PFSK-1 (cell line): Measurements from ENCODE around the gene IRAK4.
A peak's percentile ranks its signal among the peaks of the same experiment; 100 is the strongest.

ENCODE experiments used
- FOXP2 ChIP-seq: optimal IDR thresholded peaks from 2 replicates; pipeline ENCODE3; 2011; ENCODE audit warnings: borderline replicate concordance, control low read depth, inconsistent platforms; ENCODE audit not compliant: insufficient read depth; ENCODE audit errors: extremely low read length, extremely low read depth
- POLR2AphosphoS5 ChIP-seq: IDR thresholded peaks from 2 replicates; pipeline ENCODE4 v1.6.1; 2012; ENCODE audit warnings: low read depth, mild to moderate bottlenecking, control low read depth, low read length, moderate library complexity
- SIN3A ChIP-seq: IDR thresholded peaks from 2 replicates; pipeline ENCODE4 v1.6.1; 2012; ENCODE audit warnings: mild to moderate bottlenecking, low read length, moderate library complexity, borderline replicate concordance; ENCODE audit not compliant: insufficient read depth
- TAF1 ChIP-seq: IDR thresholded peaks from 2 replicates; pipeline ENCODE4 v1.6.1; 2012; ENCODE audit warnings: low read length, control low read depth, borderline replicate concordance; ENCODE audit not compliant: insufficient read depth
- TF ChIP-seq, protein P1 (sequence below), 2 experiments: IDR thresholded peaks; 2 replicates each; pipeline versions ENCODE4 v1.6.1 to v1.8.0; 2011 to 2012; ENCODE audit warnings: low read depth in 2 of 2, low read length in 2 of 2, control low read depth in 1 of 2, inconsistent platforms in 1 of 2, mild to moderate bottlenecking in 1 of 2, moderate library complexity in 1 of 2; ENCODE audit not compliant: insufficient read depth in 1 of 2

The IRAK4 gene

DNA sequence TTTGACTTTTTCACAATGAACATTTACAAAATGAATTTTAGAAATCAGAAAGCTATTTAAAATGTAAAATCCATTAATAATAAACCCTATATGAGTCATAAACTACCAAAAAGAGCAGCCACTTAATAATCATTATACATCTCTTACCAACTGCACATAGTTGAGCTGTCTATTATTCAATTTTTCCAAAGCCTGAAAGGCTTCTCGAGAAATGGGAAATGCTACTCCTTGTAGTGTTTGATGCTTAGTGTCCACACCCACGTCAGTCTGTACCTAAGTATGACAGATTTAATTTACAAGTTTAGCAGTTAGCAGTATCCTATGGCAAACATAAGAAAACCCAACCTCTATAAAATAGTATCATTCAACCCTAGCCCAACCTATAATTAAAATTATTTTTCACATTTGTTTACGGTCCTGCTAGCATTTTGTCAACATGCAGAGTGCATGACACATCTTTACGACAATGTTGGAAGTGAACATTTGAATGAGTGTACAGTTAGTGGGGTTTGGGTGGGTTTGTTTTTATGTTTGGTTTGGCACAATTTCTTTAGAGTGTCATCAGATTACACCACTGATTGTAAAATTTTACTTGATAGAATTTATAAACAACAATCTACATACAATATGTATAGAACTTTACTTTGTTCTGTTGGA is 38.9 kb downstream of the IRAK4 start:
- TF ChIP-seq SIN3A (no peak), POLR2AphosphoS5 (no peak), FOXP2 (no peak), TAF1 (no peak)
- TF ChIP-seq, protein P1, sequence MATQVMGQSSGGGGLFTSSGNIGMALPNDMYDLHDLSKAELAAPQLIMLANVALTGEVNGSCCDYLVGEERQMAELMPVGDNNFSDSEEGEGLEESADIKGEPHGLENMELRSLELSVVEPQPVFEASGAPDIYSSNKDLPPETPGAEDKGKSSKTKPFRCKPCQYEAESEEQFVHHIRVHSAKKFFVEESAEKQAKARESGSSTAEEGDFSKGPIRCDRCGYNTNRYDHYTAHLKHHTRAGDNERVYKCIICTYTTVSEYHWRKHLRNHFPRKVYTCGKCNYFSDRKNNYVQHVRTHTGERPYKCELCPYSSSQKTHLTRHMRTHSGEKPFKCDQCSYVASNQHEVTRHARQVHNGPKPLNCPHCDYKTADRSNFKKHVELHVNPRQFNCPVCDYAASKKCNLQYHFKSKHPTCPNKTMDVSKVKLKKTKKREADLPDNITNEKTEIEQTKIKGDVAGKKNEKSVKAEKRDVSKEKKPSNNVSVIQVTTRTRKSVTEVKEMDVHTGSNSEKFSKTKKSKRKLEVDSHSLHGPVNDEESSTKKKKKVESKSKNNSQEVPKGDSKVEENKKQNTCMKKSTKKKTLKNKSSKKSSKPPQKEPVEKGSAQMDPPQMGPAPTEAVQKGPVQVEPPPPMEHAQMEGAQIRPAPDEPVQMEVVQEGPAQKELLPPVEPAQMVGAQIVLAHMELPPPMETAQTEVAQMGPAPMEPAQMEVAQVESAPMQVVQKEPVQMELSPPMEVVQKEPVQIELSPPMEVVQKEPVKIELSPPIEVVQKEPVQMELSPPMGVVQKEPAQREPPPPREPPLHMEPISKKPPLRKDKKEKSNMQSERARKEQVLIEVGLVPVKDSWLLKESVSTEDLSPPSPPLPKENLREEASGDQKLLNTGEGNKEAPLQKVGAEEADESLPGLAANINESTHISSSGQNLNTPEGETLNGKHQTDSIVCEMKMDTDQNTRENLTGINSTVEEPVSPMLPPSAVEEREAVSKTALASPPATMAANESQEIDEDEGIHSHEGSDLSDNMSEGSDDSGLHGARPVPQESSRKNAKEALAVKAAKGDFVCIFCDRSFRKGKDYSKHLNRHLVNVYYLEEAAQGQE (IDR thresholded peaks at IDR 0.05; ENCODE audit: insufficient read depth in 1 of 2, low read depth in 2 of 2, low read length in 2 of 2) = no peak

DNA sequence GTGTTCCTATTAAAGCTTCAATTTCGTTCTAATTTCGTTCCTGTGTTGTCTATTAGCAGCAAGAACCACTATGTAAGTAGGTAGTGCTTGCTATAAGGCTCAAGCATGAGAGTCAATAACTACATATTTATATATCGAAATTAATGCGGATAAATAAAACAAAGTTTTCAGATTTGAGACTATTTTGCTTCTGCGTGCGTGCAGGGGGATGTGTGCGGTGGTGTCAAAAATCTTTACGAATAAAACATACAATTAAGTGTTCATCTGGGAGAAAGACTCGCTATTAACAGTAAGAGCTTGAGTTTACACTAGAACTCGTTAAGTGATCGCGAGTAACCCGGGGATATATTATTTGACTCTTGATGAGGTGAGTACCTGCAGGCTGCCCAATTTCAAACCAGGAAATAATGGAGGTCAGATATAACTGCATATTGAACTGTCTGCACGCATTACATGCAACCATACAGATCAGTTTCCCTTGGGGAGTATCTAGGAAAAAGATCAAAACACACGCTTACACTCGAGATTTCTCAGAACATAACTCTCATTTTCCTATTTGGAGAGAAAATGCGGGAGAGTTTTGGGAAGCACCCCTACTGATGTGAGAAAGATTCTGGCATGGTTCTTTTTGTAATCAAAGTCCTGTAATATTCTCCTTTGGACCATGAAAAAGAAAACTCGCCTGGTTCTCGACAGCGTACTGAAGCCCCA is 46.6 kb downstream of the IRAK4 start:
- TF ChIP-seq POLR2AphosphoS5 = no peak
- TF ChIP-seq FOXP2 = no peak
- TF ChIP-seq, protein P1 (IDR thresholded peaks at IDR 0.05; ENCODE audit: insufficient read depth in 1 of 2, low read depth in 2 of 2, low read length in 2 of 2) = no peak
- TF ChIP-seq SIN3A = no peak
- TF ChIP-seq TAF1 = no peak

DNA sequence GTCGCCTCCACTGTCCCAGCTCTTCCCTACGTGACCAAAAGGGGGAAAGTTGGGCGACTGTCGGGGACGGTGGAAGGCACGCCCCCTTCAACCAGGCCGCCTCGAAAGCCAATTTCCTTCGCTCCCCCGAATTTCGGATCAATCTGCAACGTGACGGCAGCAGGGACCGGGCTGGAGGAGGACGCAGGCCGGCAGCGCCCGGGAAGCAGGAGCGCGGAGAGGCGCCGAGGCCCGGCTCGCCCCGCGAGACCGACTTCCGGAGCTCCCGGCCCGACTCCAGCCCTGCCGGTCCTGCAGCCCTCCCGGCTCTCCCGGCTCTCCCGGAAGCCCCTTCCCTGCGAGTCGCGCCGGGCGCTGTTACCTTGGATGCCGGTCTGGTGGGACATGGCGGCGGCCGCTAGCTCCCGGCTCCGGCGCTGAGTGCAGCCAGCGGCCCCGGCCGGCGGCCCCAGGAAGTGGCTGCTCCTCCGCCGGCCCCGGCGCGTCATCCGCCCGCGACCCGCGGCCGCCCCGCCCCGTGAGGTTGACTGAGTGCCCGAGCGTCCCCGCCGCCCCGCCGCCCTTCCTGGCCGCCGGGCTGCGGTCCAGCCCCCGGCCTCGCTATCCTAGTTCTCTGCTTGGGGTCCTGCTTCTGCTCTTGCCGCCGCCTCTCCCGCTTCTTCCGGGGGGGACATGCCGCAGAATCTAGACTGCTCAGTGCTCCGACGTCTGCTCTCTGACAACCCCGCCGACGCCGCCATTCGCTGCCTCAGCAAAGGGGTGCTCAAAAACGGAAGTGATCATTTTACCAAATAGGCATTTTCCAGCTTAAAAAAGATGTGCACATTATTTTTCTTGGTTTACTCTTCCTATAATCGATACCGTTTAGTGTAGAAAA is 47.3 kb downstream of the IRAK4 start, which contains the start of gene TWF1:
Gene TWF1, minus strand, starts transcription at position 458 of the 877 bp plus-strand sequence. Its CDS starts 72 bp downstream, at position 386.
- TF ChIP-seq SIN3A (peak; percentile 17; the same call in 1 of the 2 replicates), FOXP2 (no peak), TAF1 (no peak; the same call in 1 of the 2 replicates), POLR2AphosphoS5 (peak; percentile 82)
- TF ChIP-seq, protein P1 (IDR thresholded peaks at IDR 0.05; ENCODE audit: insufficient read depth in 1 of 2, low read depth in 2 of 2, low read length in 2 of 2) = no peak

DNA sequence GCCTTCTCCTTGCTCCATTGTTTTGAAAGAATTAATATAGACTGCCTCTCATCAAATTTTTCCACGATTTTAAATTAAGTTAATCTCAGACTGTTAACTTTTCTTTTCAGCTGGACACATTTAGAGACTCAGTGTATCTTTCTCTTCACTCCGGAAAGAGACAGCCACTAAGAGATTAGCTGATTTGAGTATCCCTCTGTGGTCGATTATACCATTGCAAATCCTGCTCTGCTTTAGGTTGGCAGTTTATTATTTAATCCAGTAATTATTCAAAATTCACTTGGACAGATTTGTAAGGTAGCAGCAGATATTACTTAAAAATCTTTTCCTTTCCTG is 48.0 kb downstream of the IRAK4 start:
- TF ChIP-seq SIN3A (no peak), POLR2AphosphoS5 (no peak), FOXP2 (no peak)
- TF ChIP-seq, protein P1 (IDR thresholded peaks at IDR 0.05; ENCODE audit: insufficient read depth in 1 of 2, low read depth in 2 of 2, low read length in 2 of 2) = no peak
